Stimulated activated CD4-positive, alpha-beta T cell treated with anti-CD3 and anti-CD28 coated beads, Interleukin-12 subunit alpha, Interleukin-12 subunit beta, amount 100 ng/mL, for 24 hours (primary cell): ENCODE results near the gene TNNC1.

Experiments used
- DNase-seq, 2 experiments: peaks; one replicate each; pipeline ENCODE4 v3.0.0-alpha.2; 2020; ENCODE audit warnings: low read depth in 2 of 2

Gene TNNC1

DNA sequence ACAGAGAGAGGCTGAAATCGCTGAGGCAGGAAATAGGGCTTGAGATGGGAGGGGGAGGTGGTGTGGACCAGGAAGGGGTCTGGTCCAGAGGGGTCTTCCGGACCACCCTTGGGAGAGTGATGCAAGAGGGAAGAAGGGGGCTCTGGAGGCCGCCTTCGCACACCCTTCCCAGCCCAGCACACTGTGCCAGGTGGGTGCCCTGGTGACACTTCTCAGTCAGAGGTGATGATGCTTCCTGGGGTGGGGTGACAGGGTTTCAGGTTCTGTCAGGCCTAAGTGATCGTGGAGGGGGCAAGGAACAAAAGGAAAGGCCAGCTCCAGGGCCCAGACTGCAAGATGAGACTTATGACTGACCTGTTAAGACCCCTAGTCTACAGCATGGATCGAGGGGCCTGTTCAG, 21.6 kb downstream of the TNNC1 start:
- no peak for DNase-seq

GRCh38 chr3:52431459-52432223, 22.2 kb downstream of the TNNC1 start:
- no peak for DNase-seq

GRCh38 chr3:52430416-52430810, 23.4 kb downstream of the TNNC1 start:
- no peak for DNase-seq

GRCh38 chr3:52429779-52430415, 23.9 kb downstream of the TNNC1 start:
- no peak for DNase-seq

DNA sequence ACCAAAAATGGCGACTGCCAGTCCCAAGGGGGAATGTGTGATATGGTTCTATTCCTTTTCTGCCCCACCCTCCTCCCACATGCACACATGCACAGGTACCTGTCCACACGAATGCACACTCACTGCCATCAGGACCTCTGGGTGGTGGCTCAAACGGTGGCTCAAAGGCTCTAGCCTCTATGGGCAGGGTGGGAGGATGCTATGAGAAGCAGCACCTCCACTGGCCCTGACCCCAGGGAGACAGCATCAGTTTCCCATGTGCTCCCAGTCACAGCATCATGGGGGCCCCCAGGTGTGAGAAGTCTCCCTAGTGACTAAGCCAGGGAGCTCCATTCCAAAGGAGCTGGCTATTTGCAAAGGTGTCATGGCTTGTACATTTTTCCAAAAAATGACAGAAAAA, 24.8 kb downstream of the TNNC1 start:
- no peak for DNase-seq

GRCh38 chr3:52428151-52429005, 25.5 kb downstream of the TNNC1 start:
- no peak for DNase-seq

DNA sequence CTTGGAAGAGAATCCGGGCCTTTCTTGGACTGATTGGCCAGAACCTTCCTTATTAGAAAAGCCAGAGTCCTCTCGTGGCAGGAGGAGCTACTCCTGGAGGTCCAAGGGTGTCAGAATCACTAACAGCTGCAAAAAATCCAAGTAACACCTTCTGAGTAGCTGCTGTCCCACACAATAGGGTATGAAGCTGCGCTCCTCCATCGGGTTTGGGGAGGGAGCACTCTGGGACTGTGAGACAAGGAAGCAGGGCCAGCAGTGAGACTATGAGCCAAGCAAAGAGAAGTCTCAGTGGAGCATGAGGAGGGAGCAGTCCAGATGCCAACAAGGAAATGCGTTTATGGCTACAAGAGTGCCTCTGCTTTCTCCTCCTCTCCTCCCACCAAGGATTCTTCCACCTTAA, 30.7 kb downstream of the TNNC1 start:
- DNase-seq: no peak

- no peak for DNase-seq
Observed at GRCh38 chr3:52422669-52423068, 31.2 kb downstream of the TNNC1 start.

GRCh38 chr3:52420388-52420787, 33.5 kb downstream of the TNNC1 start:
- no peak for DNase-seq

- no peak for DNase-seq
Observed at GRCh38 chr3:52415800-52416199, 38.0 kb downstream of the TNNC1 start.

DNA sequence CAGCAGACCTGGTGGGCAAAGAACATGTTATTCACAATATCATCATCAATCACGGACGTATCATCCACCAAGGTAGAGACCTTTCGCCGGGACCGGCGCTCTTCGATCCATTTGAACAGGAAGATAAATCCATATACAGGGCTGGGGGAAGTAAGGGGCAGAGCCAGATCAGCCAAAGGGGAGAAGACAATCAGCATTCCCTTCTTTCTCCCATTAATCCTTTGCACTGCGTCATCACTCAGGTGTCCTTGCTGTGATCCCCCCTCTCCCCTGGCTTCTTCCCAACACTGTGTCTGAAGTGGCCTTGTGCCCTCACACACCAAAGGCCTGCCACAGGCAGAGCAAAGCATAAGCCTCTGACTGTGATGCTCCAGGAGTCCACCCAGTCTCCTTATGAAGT, 45.4 kb downstream of the TNNC1 start:
- DNase-seq: no peak

DNA sequence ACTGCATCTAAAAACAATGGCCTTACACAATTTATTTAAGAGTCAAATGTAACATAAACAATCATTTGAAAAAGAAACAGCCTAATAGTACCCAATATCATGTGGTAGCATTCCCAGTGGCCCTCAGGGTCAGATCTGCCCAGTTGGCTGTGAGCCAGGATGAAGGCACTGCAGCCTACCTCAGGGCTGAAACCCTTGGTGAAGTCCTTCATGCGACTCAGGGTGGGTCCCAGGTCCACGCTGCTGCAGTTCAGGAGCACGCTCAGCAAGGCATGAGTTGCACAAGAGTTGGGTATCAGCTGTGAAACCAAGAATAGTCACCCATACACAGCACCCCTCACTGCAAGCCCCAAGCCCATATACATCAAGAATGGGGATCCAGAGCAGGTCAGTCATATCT, 46.1 kb downstream of the TNNC1 start:
- no peak for DNase-seq

DNA sequence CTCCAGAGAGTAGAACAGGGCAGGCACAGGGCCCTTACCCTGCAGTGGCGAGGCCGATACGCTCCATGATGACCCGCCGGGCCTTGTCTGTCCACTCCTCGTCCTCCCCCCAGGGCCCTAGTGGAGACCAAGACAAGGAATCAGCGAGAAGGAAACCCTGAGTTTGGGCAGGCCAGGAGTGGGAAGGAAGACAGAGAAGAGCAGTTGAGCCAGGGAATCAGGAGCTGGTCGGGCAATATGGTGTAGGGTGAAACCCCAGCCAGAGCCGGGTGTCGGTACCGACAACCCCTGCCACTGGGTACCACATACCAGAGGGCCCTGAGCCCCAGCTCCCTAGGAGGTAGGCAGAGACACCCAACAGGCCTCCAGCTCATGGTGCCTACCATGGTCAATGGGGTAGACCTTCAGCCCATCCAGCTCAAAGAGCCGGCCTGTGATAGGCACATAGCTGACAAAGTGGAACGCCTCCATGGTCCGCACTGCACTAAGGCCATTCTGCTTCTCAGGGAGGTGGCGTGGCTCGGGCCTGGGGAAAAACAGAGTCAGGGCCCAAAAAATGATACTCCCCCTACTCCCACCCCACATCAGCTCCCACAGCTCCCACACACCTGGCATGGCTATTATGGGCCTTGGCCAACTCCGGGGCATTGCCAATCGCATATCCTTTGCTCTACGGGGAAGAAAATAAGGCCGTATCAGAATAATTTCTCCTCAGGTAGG, 46.9 kb downstream of the TNNC1 start:
- DNase-seq: no peak

GRCh38 chr3:52406231-52406661, 47.6 kb downstream of the TNNC1 start:
- DNase-seq: no peak

DNA sequence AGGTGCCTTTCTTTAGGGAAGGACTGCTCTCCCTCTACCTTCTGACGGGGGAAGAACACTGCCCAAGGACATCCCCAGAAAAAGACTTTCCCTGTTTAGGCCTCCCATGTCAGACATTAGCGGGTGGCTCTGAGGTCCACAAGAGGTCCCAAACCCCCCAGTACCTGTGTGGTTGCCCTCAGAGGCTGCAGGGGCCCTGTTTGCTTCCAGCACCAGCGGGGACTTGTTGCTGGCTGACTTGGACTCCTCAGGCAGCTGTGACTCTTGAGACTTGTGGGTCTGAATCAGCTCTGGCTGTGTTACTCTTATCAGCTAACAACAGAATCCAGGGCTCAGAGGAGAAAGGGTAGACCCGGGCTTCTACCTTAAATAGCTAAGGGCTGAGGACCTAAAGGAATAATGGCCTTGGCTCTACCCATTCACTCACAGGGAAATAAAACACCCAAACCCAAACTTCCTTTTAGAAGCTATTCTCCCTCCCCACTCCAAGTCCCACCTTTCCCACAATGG, 48.2 kb downstream of the TNNC1 start:
- no peak for DNase-seq

GRCh38 chr3:52405066-52405465, 48.8 kb downstream of the TNNC1 start:
- no peak for DNase-seq

DNA sequence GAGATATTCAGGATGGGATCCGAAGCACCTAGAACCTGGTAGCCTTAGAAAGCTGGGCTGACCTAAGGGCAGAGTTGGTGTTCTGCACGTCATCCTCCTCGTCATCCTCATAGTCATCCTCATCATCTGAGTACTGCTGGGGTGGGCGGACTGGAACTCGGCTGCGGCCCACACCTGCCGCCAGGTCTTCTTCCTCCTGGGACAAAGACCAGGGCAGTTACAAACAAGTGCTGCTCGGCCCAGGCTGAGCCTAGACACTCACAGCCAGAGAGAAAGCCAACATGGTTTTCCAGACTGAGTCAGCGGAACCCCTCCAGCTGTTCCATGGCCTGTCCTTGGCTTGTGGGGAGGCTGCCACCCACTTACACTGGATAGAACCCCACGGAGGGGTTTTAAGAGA, 49.5 kb downstream of the TNNC1 start:
- no peak for DNase-seq

- DNase-seq: no peak
Observed at GRCh38 chr3:52403955-52404354, 49.9 kb downstream of the TNNC1 start.

- DNase-seq: no peak
Observed at GRCh38 chr3:52403271-52403841, 50.5 kb downstream of the TNNC1 start.

DNA sequence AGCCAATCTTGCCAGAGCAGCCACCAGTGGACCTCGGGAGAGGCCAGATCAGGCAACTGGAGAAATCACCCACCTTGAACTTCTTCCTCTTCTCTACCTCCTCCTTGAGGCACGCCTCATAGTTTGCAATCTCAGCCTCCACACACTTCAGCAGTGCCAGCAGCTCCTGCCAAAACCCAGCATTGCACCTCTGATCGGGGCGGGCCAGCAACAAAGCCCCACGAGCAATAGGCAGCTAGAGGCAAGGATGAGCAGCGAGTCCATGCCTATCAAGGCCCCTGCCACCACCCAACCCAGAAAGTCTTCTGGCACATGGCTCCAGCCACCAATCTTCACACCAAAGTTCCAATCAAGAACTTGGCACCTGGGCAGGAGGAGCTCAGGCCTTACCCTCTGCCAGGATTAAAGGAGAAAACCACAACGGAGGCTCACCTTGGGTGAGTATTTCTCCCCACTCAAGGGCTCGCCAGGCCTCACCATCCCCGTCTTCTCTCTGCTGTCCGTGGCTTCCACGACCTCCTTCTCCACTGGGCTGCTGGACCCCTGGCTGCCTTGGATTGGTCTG, 51.1 kb downstream of the TNNC1 start:
- DNase-seq: no peak

DNA sequence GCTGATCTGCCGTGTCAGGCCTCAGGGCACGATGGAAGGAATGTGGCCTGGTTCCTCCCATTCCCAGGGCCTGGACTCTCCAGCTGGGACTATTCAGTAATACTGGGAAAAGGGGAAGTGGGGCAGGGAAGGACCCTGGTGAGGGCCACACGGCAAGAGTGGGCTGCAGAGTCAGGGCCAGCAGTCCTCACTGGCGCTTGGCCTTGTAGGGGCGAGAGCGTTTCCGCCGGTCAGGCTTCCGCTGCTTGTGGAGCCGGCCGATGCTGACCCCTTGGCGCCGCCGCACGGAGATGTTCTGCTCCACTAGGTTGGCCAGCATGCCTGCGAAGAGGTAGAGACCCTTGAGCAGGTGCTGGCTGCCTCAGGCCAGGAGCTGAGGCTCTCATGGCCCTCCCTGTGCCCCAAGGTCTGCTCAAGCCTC, 51.7 kb downstream of the TNNC1 start:
- DNase-seq: no peak
